Effector memory CD8-positive, alpha-beta T cell (primary cell): Measurements from ENCODE around the gene SLC6A9.

ENCODE experiments used
- ATAC-seq: fragments of 150-1000 bp; cut with Tn5 transposase; replicated peaks from 2 replicates; pipeline ENCODE4 v1.10.0; 2021; ENCODE audit warnings: mild to moderate bottlenecking, moderate library complexity
- DNase-seq, 3 experiments: peaks; one replicate each; pipeline ENCODE4 v3.0.0; 2021
- H3K27ac Mint-ChIP-seq, 2 donors: one replicate each; pipeline ENCODE4 v1.8.0; 2022; ENCODE audit warnings: mild to moderate bottlenecking in 2 of 2, mixed read lengths in 2 of 2, moderate library complexity in 2 of 2
- H3K27me3 Mint-ChIP-seq, 2 donors: one replicate each; pipeline ENCODE4 v1.8.0; 2022; ENCODE audit warnings: mixed read lengths in 2 of 2
- H3K36me3 Mint-ChIP-seq: one replicate; pipeline ENCODE4 v1.8.0; 2022; ENCODE audit warnings: mild to moderate bottlenecking, moderate library complexity, mixed read lengths; ENCODE audit not compliant: insufficient read depth
- H3K4me1 Mint-ChIP-seq, 2 donors: one replicate each; pipeline ENCODE4 v1.8.0; 2022; ENCODE audit warnings: low read depth in 2 of 2, mixed read lengths in 2 of 2
- H3K4me3 Mint-ChIP-seq, 2 donors: one replicate each; pipeline ENCODE4 v1.8.0; 2022; ENCODE audit warnings: mild to moderate bottlenecking in 2 of 2, mixed read lengths in 2 of 2, moderate library complexity in 2 of 2
- H3K9me3 Mint-ChIP-seq, 2 donors: one replicate each; pipeline ENCODE4 v1.8.0; 2022; ENCODE audit warnings: mixed read lengths in 2 of 2
- total RNA-seq, 9 experiments: gene quantifications; one replicate each; lab custom pipeline; 2026; lab: John Stamatoyannopoulos, UW

The SLC6A9 gene
- total RNA-seq = 0 to 54.0 (median 14.5) reads per million in 9 experiments

DNA sequence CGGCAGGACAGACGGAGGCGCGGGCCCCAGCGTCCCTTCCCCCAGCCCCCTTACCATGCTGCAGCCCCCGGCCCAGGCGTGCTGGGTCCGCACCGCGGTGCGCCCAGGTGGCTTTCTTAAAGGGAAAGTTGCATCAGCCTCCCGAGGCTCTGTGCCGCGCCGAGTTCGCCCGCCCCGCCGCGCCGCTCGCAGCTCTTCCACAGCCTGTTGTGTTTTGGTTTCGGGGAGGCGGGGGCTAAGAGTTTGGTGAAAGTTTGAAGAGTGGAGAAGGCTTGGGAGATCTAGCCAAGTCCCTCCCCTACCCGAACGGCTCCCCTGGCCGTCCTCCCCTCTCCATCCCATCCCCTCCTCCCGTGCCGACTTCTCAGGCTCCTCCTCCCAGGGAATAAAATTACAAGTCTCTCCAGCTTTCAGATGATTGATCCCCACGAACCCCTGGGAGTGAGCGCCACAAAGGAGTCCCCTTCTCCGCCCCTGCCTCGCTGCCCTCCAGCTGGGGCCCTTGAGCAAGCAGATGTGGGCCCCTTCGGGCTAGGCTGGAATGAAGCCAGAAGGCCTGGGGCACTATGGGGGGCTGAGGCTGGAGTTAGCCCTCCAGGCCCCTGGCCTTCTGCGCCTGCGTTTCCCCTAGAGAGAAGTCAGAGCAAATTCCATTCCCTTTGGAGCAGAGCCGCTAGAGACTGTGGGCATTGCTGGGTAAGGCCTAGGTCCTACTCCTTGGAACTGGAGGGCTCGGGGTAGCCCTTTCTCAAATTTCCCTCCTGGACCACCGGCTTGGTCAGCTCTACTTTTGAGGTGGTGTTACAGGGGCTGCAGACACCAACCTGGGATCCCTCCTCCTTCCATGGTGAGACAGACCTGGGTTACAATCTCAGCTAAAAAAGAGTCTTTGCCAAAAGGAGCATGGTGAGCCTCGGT, at the start of gene SLC6A9:
Gene SLC6A9, minus strand, starts transcription at position 211 of the 918 bp plus-strand sequence. CDS start 7,185 bp downstream, outside the sequence.
- H3K36me3 Mint-ChIP-seq = peaks cover 25% of the 10 kb centered on the region
- ATAC-seq (peak; percentile 1), DNase-seq (no peak)
- H3K9me3 Mint-ChIP-seq = no peaks in the 10 kb centered on the region
- peak within 1 kb of the TSS; percentile 76 to 80 for H3K27ac Mint-ChIP-seq
- peak within 1 kb of the TSS; percentile 82 for H3K4me3 Mint-ChIP-seq
- H3K27me3 Mint-ChIP-seq = no peaks in the 10 kb centered on the region
- peaks cover 14 to 16% of the 10 kb centered on the region in 2 donors for H3K4me1 Mint-ChIP-seq

DNA sequence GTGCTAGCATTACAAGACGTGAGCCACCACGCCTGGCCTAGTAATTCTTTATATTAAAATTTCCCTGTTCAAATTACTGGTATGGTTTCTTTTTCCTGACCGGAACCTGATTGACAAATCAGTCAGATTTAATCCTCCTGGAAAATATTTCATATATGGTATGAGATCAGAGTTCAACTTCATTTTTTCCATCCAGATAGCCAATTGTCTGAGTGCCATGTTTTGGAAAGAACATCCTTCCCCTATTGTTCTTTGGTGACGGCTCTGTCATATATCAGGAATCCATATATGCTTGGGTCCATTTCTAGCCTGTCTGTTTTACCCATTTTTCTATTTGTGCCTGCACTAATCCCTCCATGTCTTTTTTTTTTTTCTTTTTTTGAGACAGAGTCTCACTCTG, 48.3 kb upstream of the SLC6A9 start:
- H3K27me3 Mint-ChIP-seq = peaks cover 29 to 41% of the 10 kb centered on the region in 2 donors
- no peaks in the 10 kb centered on the region for H3K4me1 Mint-ChIP-seq
- no peak for DNase-seq
- H3K9me3 Mint-ChIP-seq = no peaks in the 10 kb centered on the region
- H3K36me3 Mint-ChIP-seq = peaks cover 6% of the 10 kb centered on the region
- no peak overlapping the region for H3K4me3 Mint-ChIP-seq
- H3K27ac Mint-ChIP-seq = no peak overlapping the region
- no peak for ATAC-seq

DNA sequence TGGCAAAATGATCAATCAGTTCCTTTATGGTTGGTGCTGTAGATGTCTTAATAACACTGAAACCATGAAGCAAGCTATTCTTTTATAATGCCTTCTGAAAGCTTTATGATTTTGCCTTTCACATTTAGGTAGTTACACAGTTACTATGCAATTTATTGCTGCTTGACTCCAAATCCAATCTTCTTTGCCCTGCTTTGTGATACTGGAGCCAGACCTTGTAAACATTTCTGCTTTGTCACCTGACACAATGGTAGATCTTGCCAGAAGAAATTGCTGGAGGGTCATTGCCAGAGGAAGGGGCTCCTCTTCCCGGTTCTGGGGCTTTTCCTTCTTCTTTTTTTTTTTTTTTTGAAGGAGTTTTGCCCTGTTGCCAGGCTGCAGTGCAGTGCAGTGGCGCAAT, 46.8 kb upstream of the SLC6A9 start:
- no peak overlapping the region for H3K4me3 Mint-ChIP-seq
- no peak overlapping the region for H3K27ac Mint-ChIP-seq

DNA sequence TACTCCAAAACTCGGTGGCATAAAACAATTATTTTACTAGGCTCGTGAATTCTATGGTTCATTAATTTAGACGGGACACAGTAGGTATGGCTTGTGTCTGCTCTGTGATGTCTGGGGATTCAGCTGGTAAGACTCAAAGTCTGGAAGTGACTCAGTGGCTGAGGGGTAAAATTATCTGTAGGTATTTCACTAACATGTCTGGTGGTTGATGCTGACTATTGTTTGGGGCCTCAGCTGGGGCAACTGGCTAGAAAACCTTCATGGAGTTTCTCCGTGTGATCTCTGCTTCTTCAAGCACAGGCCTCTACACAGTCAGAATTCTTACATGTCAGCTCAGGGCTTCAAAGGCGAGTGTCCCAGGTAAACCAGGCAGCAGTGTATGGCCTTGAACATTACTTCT, 46.2 kb upstream of the SLC6A9 start:
- DNase-seq = no peak
- H3K4me1 Mint-ChIP-seq = no peaks in the 10 kb centered on the region
- no peak overlapping the region for H3K27ac Mint-ChIP-seq
- H3K36me3 Mint-ChIP-seq = peaks cover 6% of the 10 kb centered on the region
- no peaks in the 10 kb centered on the region for H3K9me3 Mint-ChIP-seq
- H3K4me3 Mint-ChIP-seq = no peak overlapping the region
- no peak for ATAC-seq
- peaks cover 25 to 45% of the 10 kb centered on the region in 2 donors for H3K27me3 Mint-ChIP-seq

More for the DNA sequence above, 46.8 kb upstream of the SLC6A9 start:
- H3K36me3 Mint-ChIP-seq = peaks cover 6% of the 10 kb centered on the region
- ATAC-seq (no peak), DNase-seq (no peak)
- H3K27me3 Mint-ChIP-seq = peaks cover 22 to 44% of the 10 kb centered on the region in 2 donors
- no peaks in the 10 kb centered on the region for H3K4me1 Mint-ChIP-seq
- H3K9me3 Mint-ChIP-seq = no peaks in the 10 kb centered on the region

DNA sequence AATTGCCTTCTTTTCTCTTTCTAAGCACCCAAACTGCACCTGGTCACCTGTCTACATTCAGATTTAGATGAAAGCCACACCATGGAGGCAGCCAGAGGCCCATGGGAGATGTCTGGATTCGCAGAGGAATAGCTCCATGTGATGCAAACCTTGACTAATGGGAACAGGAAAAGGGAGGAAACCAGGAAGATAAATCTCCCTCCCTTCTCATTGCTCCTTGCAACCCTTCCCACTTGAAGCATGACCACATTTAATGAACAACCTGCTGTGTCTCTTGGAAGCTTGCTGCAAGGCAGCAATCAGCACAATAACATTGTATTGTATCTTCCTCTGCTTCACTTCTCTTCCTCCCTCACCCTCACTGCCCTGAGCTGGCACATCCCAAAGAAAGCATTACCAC, 44.8 kb upstream of the SLC6A9 start:
- Mint-ChIP-seq H3K4me3 (no peak overlapping the region), H3K4me1 (no peaks in the 10 kb centered on the region), H3K9me3 (no peaks in the 10 kb centered on the region), H3K27ac (no peak overlapping the region), H3K36me3 (peaks cover 6% of the 10 kb centered on the region), H3K27me3 (peaks cover 29 to 46% of the 10 kb centered on the region in 2 donors)
- ATAC-seq (no peak), DNase-seq (no peak)

DNA sequence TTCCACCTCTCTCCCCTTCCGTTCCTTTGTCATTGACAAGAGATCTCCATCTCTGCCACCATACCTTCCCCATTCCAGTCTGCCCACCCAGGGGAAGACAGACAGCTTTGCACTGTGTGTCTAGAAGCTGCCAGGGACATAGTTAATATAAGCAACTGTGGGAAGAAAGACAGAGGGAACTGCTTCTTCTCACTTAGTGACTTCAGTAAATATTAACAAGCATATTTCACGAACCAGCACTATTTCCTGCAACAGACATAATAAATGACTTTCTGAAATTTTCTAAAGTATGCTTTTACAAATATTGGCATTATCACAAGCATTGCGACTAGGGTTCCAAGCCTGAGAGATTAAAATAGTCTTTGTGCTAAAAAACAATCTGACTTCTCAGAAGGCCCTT, 43.2 kb upstream of the SLC6A9 start:
- H3K4me3 Mint-ChIP-seq = no peak overlapping the region
- H3K9me3 Mint-ChIP-seq = no peaks in the 10 kb centered on the region
- DNase-seq = no peak
- no peak overlapping the region for H3K27ac Mint-ChIP-seq
- H3K27me3 Mint-ChIP-seq = peaks cover 37 to 54% of the 10 kb centered on the region in 2 donors
- no peak for ATAC-seq
- H3K4me1 Mint-ChIP-seq = no peaks in the 10 kb centered on the region
- peaks cover 6% of the 10 kb centered on the region for H3K36me3 Mint-ChIP-seq

DNA sequence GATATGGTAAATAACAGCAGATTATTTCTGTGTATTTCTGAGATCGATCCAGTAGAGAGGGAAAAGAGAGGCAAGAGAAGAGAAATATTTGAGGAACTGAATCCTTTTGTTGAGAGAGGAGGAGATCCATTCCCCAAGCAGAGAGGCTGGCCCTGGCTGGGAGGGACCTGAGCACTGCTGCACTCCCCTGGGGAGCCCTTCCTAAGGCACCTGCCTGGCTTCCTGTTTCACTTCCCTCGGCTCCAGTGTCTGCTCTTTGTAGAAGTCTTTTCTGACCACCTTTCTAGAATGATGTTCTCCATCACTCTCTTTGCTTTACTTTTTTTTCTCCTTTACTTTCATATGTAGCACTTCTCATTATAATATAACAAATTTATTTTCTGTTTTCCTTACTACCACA, 42.3 kb upstream of the SLC6A9 start:
- H3K9me3 Mint-ChIP-seq = no peaks in the 10 kb centered on the region
- no peak for DNase-seq
- no peak for ATAC-seq
- H3K27me3 Mint-ChIP-seq = peaks cover 36 to 50% of the 10 kb centered on the region in 2 donors
- H3K36me3 Mint-ChIP-seq = peaks cover 6% of the 10 kb centered on the region
- no peak overlapping the region for H3K4me3 Mint-ChIP-seq
- no peak overlapping the region for H3K27ac Mint-ChIP-seq
- H3K4me1 Mint-ChIP-seq = no peaks in the 10 kb centered on the region

DNA sequence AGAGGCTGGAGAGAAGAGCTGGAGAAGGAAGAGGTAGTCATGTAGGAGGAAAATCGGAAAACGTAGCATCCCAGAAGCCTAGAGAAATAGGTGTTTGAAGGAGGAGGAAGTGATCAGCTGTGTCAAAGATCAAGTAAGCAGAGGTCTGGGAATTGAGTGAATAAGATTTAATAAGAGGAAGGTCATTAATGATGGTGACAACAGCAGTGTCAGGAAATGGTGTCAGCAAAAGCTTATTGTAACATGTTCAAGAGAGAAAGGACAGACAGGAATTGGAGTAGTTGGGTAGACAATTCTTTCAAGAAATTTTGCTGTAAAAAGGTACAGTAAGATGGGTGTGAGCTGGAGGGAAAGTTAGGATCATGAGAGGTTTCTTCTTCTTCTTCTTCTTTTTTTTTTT, 41.6 kb upstream of the SLC6A9 start:
- DNase-seq (no peak), ATAC-seq (no peak)
- no peak overlapping the region for H3K4me3 Mint-ChIP-seq
- H3K4me1 Mint-ChIP-seq = no peaks in the 10 kb centered on the region
- no peak overlapping the region for H3K27ac Mint-ChIP-seq
- peaks cover 36 to 50% of the 10 kb centered on the region in 2 donors for H3K27me3 Mint-ChIP-seq
- no peaks in the 10 kb centered on the region for H3K9me3 Mint-ChIP-seq
- peaks cover 3% of the 10 kb centered on the region for H3K36me3 Mint-ChIP-seq

DNA sequence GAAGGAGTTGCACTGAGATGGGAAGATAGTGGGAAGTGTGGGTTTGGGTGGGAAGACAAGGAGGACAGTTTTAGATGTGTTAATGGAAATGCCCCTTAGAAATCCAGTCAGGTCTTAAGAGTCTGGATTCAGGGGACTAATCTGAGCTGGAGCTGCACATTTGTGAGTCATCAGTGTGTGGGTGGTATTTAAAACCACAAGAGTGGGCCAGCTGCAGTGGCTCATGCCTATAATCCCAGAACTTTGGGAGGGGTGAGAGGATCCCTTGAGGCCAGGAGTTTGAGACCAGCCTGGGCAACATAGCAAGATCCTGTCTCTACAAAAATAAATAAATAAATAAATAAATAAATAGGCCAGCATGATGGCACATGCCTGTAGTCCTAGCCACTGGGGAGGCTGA, 40.9 kb upstream of the SLC6A9 start:
- Mint-ChIP-seq H3K36me3 (peaks cover 3% of the 10 kb centered on the region), H3K4me1 (no peaks in the 10 kb centered on the region), H3K27ac (no peak overlapping the region), H3K27me3 (peaks cover 42 to 50% of the 10 kb centered on the region in 2 donors), H3K4me3 (no peak overlapping the region), H3K9me3 (no peaks in the 10 kb centered on the region)
- ATAC-seq (no peak), DNase-seq (no peak)

DNA sequence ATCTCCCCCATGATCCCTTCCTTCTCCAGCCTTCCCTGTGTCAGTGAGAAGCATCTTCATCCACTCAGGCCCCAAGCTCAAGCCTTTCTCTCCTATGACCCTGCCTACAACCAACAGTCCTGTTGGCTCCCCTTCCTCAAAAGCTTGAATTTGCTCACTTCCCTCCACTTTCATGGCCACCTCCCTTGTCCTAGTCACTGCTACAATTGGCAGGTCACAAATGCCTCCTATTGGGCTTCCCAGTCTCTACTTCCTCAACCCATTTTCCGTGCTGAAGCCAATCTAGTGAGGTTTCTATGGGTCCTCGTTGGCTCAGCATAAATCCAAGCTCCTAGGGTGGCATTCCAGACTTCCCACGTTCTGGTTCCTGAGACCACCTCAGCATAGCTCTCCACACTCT, 40.2 kb upstream of the SLC6A9 start:
- ATAC-seq = no peak
- Mint-ChIP-seq H3K4me3 (no peak overlapping the region), H3K27ac (no peak overlapping the region), H3K36me3 (peaks cover under 1% of the 10 kb centered on the region), H3K27me3 (peaks cover 46 to 47% of the 10 kb centered on the region in 2 donors), H3K4me1 (no peaks in the 10 kb centered on the region), H3K9me3 (no peaks in the 10 kb centered on the region)
- DNase-seq = no peak

DNA sequence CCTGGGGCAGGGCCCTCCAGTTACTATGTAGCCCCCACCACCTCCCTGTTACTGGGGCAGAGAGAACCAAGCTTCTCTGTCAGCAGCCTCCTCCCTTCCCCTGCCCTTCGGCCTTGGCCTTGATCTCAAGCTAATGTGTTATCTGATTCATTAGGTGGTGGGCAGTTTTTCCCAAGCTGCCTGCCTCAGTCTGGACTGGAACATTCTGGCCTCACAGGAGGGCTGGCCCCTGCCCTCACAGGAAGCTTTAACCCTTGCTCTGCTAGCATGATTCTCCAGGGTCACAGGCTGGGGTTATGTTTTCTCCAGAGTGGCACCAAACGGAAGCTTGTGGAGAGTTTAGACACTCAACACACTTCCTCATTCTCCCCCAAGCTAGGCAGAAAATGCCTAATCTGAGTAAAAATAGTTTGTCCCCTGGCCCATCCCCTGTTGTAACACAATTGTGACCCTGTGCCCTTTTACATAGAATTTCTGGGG, 37.2 kb upstream of the SLC6A9 start:
- H3K27ac Mint-ChIP-seq = no peak overlapping the region
- H3K4me3 Mint-ChIP-seq = no peak overlapping the region
- no peak for DNase-seq
- H3K36me3 Mint-ChIP-seq = no peaks in the 10 kb centered on the region
- peaks cover 35 to 53% of the 10 kb centered on the region in 2 donors for H3K27me3 Mint-ChIP-seq
- H3K4me1 Mint-ChIP-seq = no peaks in the 10 kb centered on the region
- ATAC-seq = no peak
- H3K9me3 Mint-ChIP-seq = no peaks in the 10 kb centered on the region

DNA sequence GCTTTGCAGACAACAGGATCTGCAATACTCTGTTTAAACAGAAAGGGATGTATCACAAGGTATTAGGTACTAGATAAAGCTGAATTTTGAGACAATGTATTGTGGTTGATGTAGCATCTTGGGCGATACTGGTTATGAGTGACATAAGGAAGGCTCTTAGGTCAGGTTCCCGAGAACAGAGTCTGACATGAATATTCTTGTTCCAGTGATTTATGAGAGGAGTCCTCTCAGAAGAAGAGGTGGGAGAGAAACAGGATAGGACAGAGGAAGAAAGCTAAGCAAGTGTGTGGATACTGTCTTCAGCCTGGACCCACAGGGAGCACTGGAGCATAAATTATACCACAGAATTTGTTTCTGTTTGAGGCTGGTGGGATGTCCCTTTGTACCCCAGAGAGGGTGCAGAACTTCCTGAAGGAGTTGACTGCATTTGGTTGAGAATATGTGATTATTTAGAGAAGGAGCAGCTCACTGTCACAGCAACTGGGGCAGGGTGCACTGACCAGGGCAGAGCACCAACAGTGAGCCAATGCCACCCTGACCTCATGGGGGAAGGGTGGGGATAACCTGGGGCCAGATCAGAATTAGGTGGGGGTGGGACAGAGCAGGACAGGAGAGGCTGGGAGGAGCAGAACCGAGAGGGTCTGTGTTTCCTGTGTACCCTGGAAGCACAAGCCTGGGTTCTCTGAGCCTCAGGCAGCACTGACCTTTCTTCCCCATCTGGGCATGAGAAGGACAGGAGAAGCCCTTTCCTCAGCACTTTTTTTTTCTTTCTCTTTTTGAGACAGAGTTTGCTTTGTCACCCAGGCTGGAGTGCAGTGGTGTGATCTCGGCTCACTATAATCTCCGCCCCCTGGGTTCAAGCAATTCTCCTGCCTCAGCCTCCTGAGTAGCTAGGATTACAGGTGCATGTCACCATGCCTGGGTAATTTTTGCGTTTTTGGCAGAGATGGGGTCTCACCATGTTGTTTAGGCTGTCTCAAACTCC, 36.3 kb upstream of the SLC6A9 start:
- Mint-ChIP-seq H3K36me3 (no peaks in the 10 kb centered on the region), H3K4me3 (no peak overlapping the region), H3K27ac (no peak overlapping the region), H3K4me1 (no peaks in the 10 kb centered on the region), H3K9me3 (no peaks in the 10 kb centered on the region), H3K27me3 (peaks cover 29 to 48% of the 10 kb centered on the region in 2 donors)
- no peak for DNase-seq
- no peak for ATAC-seq

DNA sequence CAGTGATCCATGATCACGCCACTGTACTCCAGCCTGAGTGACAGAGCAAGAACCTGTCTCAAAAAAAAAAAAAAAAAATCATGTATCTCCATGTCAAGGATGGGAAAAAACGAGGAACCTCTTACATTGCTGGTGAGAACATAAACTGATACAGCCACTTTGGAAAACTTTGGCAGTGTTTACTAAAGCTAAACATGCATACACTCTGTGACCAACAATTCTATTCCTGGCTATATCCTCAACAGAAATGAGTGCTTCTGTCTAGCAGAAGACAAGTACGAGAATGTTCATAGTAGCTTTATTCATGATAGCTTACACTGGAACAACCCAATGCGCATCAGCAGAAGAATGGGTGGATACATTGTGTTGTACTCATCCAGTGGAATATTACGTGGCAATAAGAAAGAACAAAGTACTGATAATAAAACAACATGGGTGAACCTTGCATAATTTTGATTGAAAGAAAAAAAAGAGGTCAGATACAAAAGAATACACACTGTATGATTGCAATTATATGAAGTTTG, 31.5 kb upstream of the SLC6A9 start:
- ATAC-seq = no peak
- no peaks in the 10 kb centered on the region for H3K9me3 Mint-ChIP-seq
- H3K4me3 Mint-ChIP-seq = no peak overlapping the region
- H3K27me3 Mint-ChIP-seq = peaks cover 11 to 31% of the 10 kb centered on the region in 2 donors
- no peaks in the 10 kb centered on the region for H3K36me3 Mint-ChIP-seq
- no peak for DNase-seq
- no peak overlapping the region for H3K27ac Mint-ChIP-seq
- no peaks in the 10 kb centered on the region for H3K4me1 Mint-ChIP-seq
